HepG2 (cell line): ENCODE data around the gene ZMYM3. TPM values are rescaled to one million over a fixed set of nuclear protein-coding genes. Genes with fewer than 3 reads are reported as not detected.

Experiments
- ETV5 ChIP-seq: IDR thresholded peaks from 2 replicates; pipeline ENCODE4 v1.6.1; 2018; ENCODE audit warnings: missing biosample characterization, missing genetic modification reagents, inconsistent platforms, borderline replicate concordance
- GABPA ChIP-seq, 2 experiments: IDR thresholded peaks; 2 replicates each; pipeline ENCODE4 v1.6.1; 2011 to 2016; ENCODE audit warnings: low read depth in 2 of 2, low read length in 1 of 2, missing biosample characterization in 1 of 2, missing genetic modification characterization in 1 of 2
- HNRNPK ChIP-seq: fragments of 200-400 bp; formaldehyde crosslinking; IDR thresholded peaks from 2 replicates; pipeline ENCODE4 v1.6.1; 2018; ENCODE audit warnings: low read length, low read depth, moderate library complexity, mild to moderate bottlenecking; ENCODE audit not compliant: poor library complexity, severe bottlenecking
- HOXA3 ChIP-seq: sonication (generic); formaldehyde crosslinking; IDR thresholded peaks from 2 replicates; pipeline ENCODE4 v1.5.0; 2020; ENCODE audit warnings: missing genetic modification reagents
- PAX8 ChIP-seq: sonication (generic); formaldehyde crosslinking; IDR thresholded peaks from 2 replicates; pipeline ENCODE4 v1.8.0; 2022; ENCODE audit warnings: mild to moderate bottlenecking, missing genetic modification reagents, borderline replicate concordance
- REPIN1 ChIP-seq: sonication (generic); formaldehyde crosslinking; IDR thresholded peaks from 2 replicates; pipeline ENCODE4 v1.8.0; 2022; ENCODE audit warnings: missing genetic modification reagents, low read depth, mild to moderate bottlenecking, borderline replicate concordance
- RXRA ChIP-seq: sonication (generic); formaldehyde crosslinking; IDR thresholded peaks from 2 replicates; pipeline ENCODE4 v1.5.1; 2020; ENCODE audit warnings: missing genetic modification reagents
- SMC3 ChIP-seq: IDR thresholded peaks from 2 replicates; pipeline ENCODE4 v1.6.1; 2011; ENCODE audit warnings: low read length, improper control_type of control experiment
- TBX2 ChIP-seq: sonication (generic); formaldehyde crosslinking; IDR thresholded peaks from 2 replicates; pipeline ENCODE4 v1.5.0; 2020; ENCODE audit warnings: missing genetic modification reagents, mild to moderate bottlenecking, borderline replicate concordance
- TFE3 ChIP-seq: IDR thresholded peaks from 2 replicates; pipeline ENCODE4 v1.6.1; 2016
- TOPORS ChIP-seq: sonication (generic); formaldehyde crosslinking; IDR thresholded peaks from 2 replicates; pipeline ENCODE4 v1.8.0; 2023; ENCODE audit warnings: mild to moderate bottlenecking, missing genetic modification reagents
- USF2 ChIP-seq, 2 experiments: sonication (generic) in 1 of 2; formaldehyde crosslinking in 1 of 2; IDR thresholded peaks; 2 replicates each; pipeline versions ENCODE4 v1.5.1 to v1.6.1; 2011 to 2020; ENCODE audit warnings: borderline replicate concordance in 1 of 2, low read depth in 1 of 2, low read length in 1 of 2, mild to moderate bottlenecking in 1 of 2, missing genetic modification reagents in 1 of 2, moderate library complexity in 1 of 2
- ZBTB8A ChIP-seq: sonication (generic); formaldehyde crosslinking; IDR thresholded peaks from 2 replicates; pipeline ENCODE4 v1.4.0; 2020; ENCODE audit warnings: mild to moderate bottlenecking, low read depth, missing genetic modification reagents, borderline replicate concordance
- ZMAT5 ChIP-seq: sonication (generic); formaldehyde crosslinking; IDR thresholded peaks from 2 replicates; pipeline ENCODE4 v1.5.0; 2020; ENCODE audit warnings: mild to moderate bottlenecking, low read depth, missing genetic modification reagents, borderline replicate concordance
- ZMYM4 ChIP-seq: sonication (generic); formaldehyde crosslinking; IDR thresholded peaks from 2 replicates; pipeline ENCODE4 v1.8.1; 2023; ENCODE audit warnings: mild to moderate bottlenecking, missing genetic modification reagents
- ZNF18 ChIP-seq: sonication (generic); formaldehyde crosslinking; IDR thresholded peaks from 2 replicates; pipeline ENCODE4 v1.8.0; 2022; ENCODE audit warnings: mild to moderate bottlenecking, missing genetic modification reagents; ENCODE audit not compliant: insufficient replicate concordance
- ZNF503 ChIP-seq: sonication (generic); formaldehyde crosslinking; IDR thresholded peaks from 2 replicates; pipeline ENCODE4 v1.4.0; 2020; ENCODE audit warnings: missing genetic modification reagents
- ZNF772 ChIP-seq: sonication (generic); formaldehyde crosslinking; IDR thresholded peaks from 2 replicates; pipeline ENCODE4 v1.5.0; 2020; ENCODE audit warnings: mild to moderate bottlenecking, missing genetic modification reagents
- ZNF883 ChIP-seq: sonication (generic); formaldehyde crosslinking; IDR thresholded peaks from 2 replicates; pipeline ENCODE4 v1.5.1; 2020; ENCODE audit warnings: mild to moderate bottlenecking, missing genetic modification reagents; ENCODE audit errors: not compliant biosample characterization
- ZSCAN22 ChIP-seq: sonication (generic); formaldehyde crosslinking; IDR thresholded peaks from 2 replicates; pipeline ENCODE4 v1.4.0; 2020; ENCODE audit warnings: mild to moderate bottlenecking, missing genetic modification reagents
- polyA plus RNA-seq, 8 experiments: library from polyadenylated mRNA; depleted of rRNA in 3 of 8; stranded (reverse) in 7 of 8; unstranded in 1 of 8; fragments of >200 nt; fragmentation: Illumina TruSeq in 4 of 8; extraction: Trizol in 4 of 8; gene quantifications; 2 replicates each; pipeline versions ENCODE4 v1.2.1 to v1.2.3, GENCODE V29; 2011 to 2016; ENCODE audit warnings: low read depth in 4 of 8, missing spikeins in 1 of 8, mixed read lengths in 1 of 8; ENCODE audit not compliant: insufficient read depth in 1 of 8
- total RNA-seq, 5 experiments: library from RNA; depleted of rRNA; stranded (reverse); fragments of >200 nt; fragmentation: Illumina TruSeq; extraction: Trizol; gene quantifications; 2 replicates each; pipeline ENCODE4 v1.2.3, GENCODE V29; 2016; ENCODE audit warnings: low read depth in 1 of 5

The ZMYM3 gene
- total and polyA plus RNA-seq, 2 of the 13 experiments (the other 11 are each of a cell fraction or from before 2014, with no cell fraction given), result 26.4 to 35.4 TPM

- no peak for TF ChIP-seq ZNF18
- no peak for TF ChIP-seq USF2 (IDR thresholded peaks at IDR 0.05; ENCODE audit: low read depth, low read length)
- TF ChIP-seq USF2 (CRISPR knock-in tag; IDR thresholded peaks at IDR 0.05; ENCODE audit: borderline replicate concordance), result no peak; the same call in 1 of the 2 replicates
- no peak for TF ChIP-seq SMC3
- no peak for TF ChIP-seq PAX8
- TF ChIP-seq ZSCAN22 (CRISPR knock-in tag), result no peak
- no peak for TF ChIP-seq ZNF883 (CRISPR knock-in tag)
- no peak for TF ChIP-seq RXRA (CRISPR knock-in tag)
- no peak for TF ChIP-seq ETV5 (CRISPR knock-in tag)
- no peak for TF ChIP-seq ZMAT5 (CRISPR knock-in tag)
- TF ChIP-seq HNRNPK, result no peak
- no peak for TF ChIP-seq TFE3 (CRISPR knock-in tag)
- 0 out of 2 replicates have a peak, but pooled peaks have one; percentile 32 for TF ChIP-seq ZNF503 (CRISPR knock-in tag)
- no peak for TF ChIP-seq TOPORS
- no peak for TF ChIP-seq ZNF772
- TF ChIP-seq REPIN1 (CRISPR knock-in tag), result no peak
- no peak for TF ChIP-seq ZBTB8A
- peak; percentile 61 for TF ChIP-seq HOXA3
- no peak for TF ChIP-seq GABPA (IDR thresholded peaks at IDR 0.05; ENCODE audit: low read depth, low read length)
- TF ChIP-seq GABPA (CRISPR knock-in tag; IDR thresholded peaks at IDR 0.05; ENCODE audit: low read depth), result no peak
- no peak for TF ChIP-seq TBX2
- 0 out of 2 replicates have a peak, but pooled peaks have one; percentile 30 for TF ChIP-seq ZMYM4 (CRISPR knock-in tag)
These were observed at the start of gene ZMYM3 (continued) for GRCh38 chrX:71254092-71254963.
